GM12878 (cell line): ENCODE results near the gene TTI1. TPM values are rescaled to one million over a fixed set of nuclear protein-coding genes. Genes with fewer than 3 reads are reported as not detected.

Source experiments
- ATAC-seq: fragments of 200-7000 bp; cut with Tn5 transposase; 3 replicates; pipeline ENCODE4 v1.9.1; 2020; ENCODE audit warnings: mild to moderate bottlenecking, moderate library complexity
- BruUV-seq: library from RNA; stranded (reverse); fragments of 400-500 nt; replicated peaks from 2 replicates; lab custom pipeline; 2021; lab: Mats Ljungman, UMichigan
- CTCF ChIA-PET: fragments of 300-600 bp; sonication (Branson Sonifier 250); formaldehyde crosslinking; extraction: SDS; loops from one replicate; lab custom pipeline; 2021; ENCODE audit warnings: inconsistent platforms; lab: Yijun Ruan, JAX
- POLR2A ChIA-PET: fragments of 350-600 bp; formaldehyde crosslinking; extraction: SDS; loops from one replicate; lab custom pipeline; 2021; ENCODE audit warnings: inconsistent platforms; lab: Charles Lee
- RAD21 ChIA-PET: fragments of 300-600 bp; sonication (Branson Sonifier 250); formaldehyde crosslinking; loops from one replicate; lab custom pipeline; 2023; ENCODE audit warnings: antibody characterized with exemption; ENCODE audit not compliant: unreplicated experiment; lab: Charles Lee
- SMC1A ChIA-PET: fragments of 300-600 bp; sonication (Branson Sonifier 250); formaldehyde crosslinking; loops from one replicate; lab custom pipeline; 2023; ENCODE audit not compliant: unreplicated experiment, uncharacterized antibody; lab: Charles Lee
- DNase-seq: peaks from one replicate; pipeline ENCODE4 v3.0.0-alpha.2; 2011; ENCODE audit warnings: low read depth, low spot score
- FAIRE-seq: peaks from 3 replicates; lab custom pipeline; 2011; peaks lifted over from hg19 to GRCh38; lab: Jason Lieb, UNC
- H2AFZ ChIP-seq: 2 replicates; pipeline ENCODE4 v1.6.0; 2011; ENCODE audit warnings: low read depth, low read length, control low read depth; ENCODE audit not compliant: control insufficient read depth
- H3K27ac ChIP-seq: 2 replicates; pipeline ENCODE4 v1.5.1; 2011; ENCODE audit warnings: control low read depth; ENCODE audit not compliant: control insufficient read depth, insufficient read depth
- H3K27me3 ChIP-seq, 2 experiments: replicated peaks in 1 of 2; 2 replicates each; pipeline versions ENCODE4 v1.6.0 to v1.6.1; 2011; ENCODE audit warnings: low read length in 1 of 2; ENCODE audit not compliant: control insufficient read depth in 2 of 2, insufficient read depth in 2 of 2
- H3K36me3 ChIP-seq, 2 experiments: 2 replicates each; pipeline ENCODE4 v1.5.1; 2011; ENCODE audit warnings: low read length in 1 of 2; ENCODE audit not compliant: control insufficient read depth in 2 of 2, insufficient read depth in 2 of 2
- H3K4me1 ChIP-seq: 2 replicates; pipeline ENCODE4 v1.6.1; 2011; ENCODE audit warnings: mild to moderate bottlenecking, low read length, moderate library complexity, mixed read lengths; ENCODE audit not compliant: control insufficient read depth, insufficient read depth
- H3K4me2 ChIP-seq: 2 replicates; pipeline ENCODE4 v1.6.0; 2011; ENCODE audit warnings: control low read depth; ENCODE audit not compliant: control insufficient read depth, insufficient read depth
- H3K4me3 ChIP-seq: fragments of 200-600 bp; sonication (generic); 2 replicates; pipeline ENCODE4 v1.5.1; 2016
- H3K79me2 ChIP-seq: 2 replicates; pipeline ENCODE4 v1.6.0; 2011; ENCODE audit warnings: low read length; ENCODE audit not compliant: control insufficient read depth, insufficient read depth
- H3K9ac ChIP-seq: 2 replicates; pipeline ENCODE4 v1.8.0; 2011; ENCODE audit warnings: low read length, control low read depth, mixed read lengths; ENCODE audit not compliant: control insufficient read depth, insufficient read depth
- H3K9me3 ChIP-seq: replicated peaks from 3 replicates; pipeline ENCODE4 v1.5.1; 2011; ENCODE audit warnings: mild to moderate bottlenecking, low read length; ENCODE audit not compliant: control insufficient read depth, insufficient read depth
- H4K20me1 ChIP-seq: 2 replicates; pipeline ENCODE4 v1.6.0; 2011; ENCODE audit not compliant: control insufficient read depth, insufficient read depth
- ASH2L ChIP-seq: fragments of 300-600, 200-600 bp; sonication (generic); IDR thresholded peaks from 2 replicates; pipeline ENCODE4 v1.6.1; 2017; ENCODE audit warnings: low read depth, mild to moderate bottlenecking, borderline replicate concordance
- DPF2 ChIP-seq: fragments of 450-650 bp; IDR thresholded peaks from 2 replicates; pipeline ENCODE4 v1.6.1; 2017; ENCODE audit warnings: mild to moderate bottlenecking
- EED ChIP-seq: sonication (generic); IDR thresholded peaks from 2 replicates; pipeline ENCODE4 v1.6.1; 2016; ENCODE audit warnings: antibody characterized with exemption, low read depth
- FOXK2 ChIP-seq: fragments of 450-650 bp; IDR thresholded peaks from 2 replicates; pipeline ENCODE4 v1.6.1; 2017; ENCODE audit warnings: mild to moderate bottlenecking, moderate library complexity
- IRF4 ChIP-seq: IDR thresholded peaks from 2 replicates; pipeline ENCODE4 v1.6.1; 2011; ENCODE audit warnings: low read depth, low read length
- PAX8 ChIP-seq: fragments of 450-650 bp; IDR thresholded peaks from 2 replicates; pipeline ENCODE4 v1.6.1; 2017; ENCODE audit warnings: mild to moderate bottlenecking, moderate library complexity
- RBBP5 ChIP-seq: fragments of 200-600 bp; sonication (generic); conservative IDR thresholded peaks from 2 replicates; pipeline ENCODE4 v1.6.1; 2016
- SIN3A ChIP-seq: IDR thresholded peaks from 2 replicates; pipeline ENCODE4 v1.6.1; 2012; ENCODE audit warnings: low read depth, low read length, improper control_type of control experiment
- SMAD5 ChIP-seq: IDR thresholded peaks from 2 replicates; pipeline ENCODE4 v1.6.1; 2016; ENCODE audit warnings: antibody characterized with exemption, low read depth
- WGBS: methylation state at CpG from one replicate; pipeline ENCODE4 v1.1.6; 2016; ENCODE audit warnings: low lambda C conversion rate; ENCODE audit not compliant: insufficient replicate concordance, insufficient coverage; ENCODE audit errors: missing lambda C conversion rate; 5-methylcytosine and 5-hydroxymethylcytosine counted together
- in situ Hi-C: fragments of 300-500 bp; cut with MboI; formaldehyde crosslinking; loops from 9 replicates; pipeline ENCODE4 v1.14.3; 2018; ENCODE audit warnings: mixed read lengths
- intact Hi-C: fragments of 100-400 bp; cut with micrococcal nuclease; formaldehyde crosslinking; loops from one replicate; pipeline ENCODE4 v1.14.2; 2022; ENCODE audit not compliant: unreplicated experiment
- polyA plus RNA-seq, 11 experiments: library from polyadenylated mRNA; depleted of rRNA in 4 of 11; unstranded in 6 of 11; stranded (reverse) in 5 of 11; fragments of >200 nt; fragmentation: Nextera tagmentation in 4 of 11; fragmentation: Illumina TruSeq in 1 of 11; extraction: Ambion mirVana in 4 of 11; extraction: Trizol in 1 of 11; gene quantifications; 1 replicate in 1 of 11; 2 replicates in 10 of 11; pipeline versions ENCODE4 v1.2.1 to v1.2.3, GENCODE V29; 2011 to 2016; ENCODE audit warnings: inconsistent platforms in 2 of 11, missing spikeins in 2 of 11, low read depth in 1 of 11
- total RNA-seq, 4 experiments: library from RNA; depleted of rRNA in 3 of 4; stranded (reverse); fragments of >200 nt in 3 of 4; fragmentation: Illumina TruSeq in 1 of 4; extraction: Trizol in 1 of 4; gene quantifications; 2 replicates each; pipeline versions ENCODE4 v1.2.1 to v1.2.3, GENCODE V29; 2013 to 2021

The TTI1 gene
- total and polyA plus RNA-seq, 10 of the 15 experiments (the other 5 are each of a cell fraction or from before 2014, with no cell fraction given) = 5.3 to 44.6 (median 24.9) TPM

DNA sequence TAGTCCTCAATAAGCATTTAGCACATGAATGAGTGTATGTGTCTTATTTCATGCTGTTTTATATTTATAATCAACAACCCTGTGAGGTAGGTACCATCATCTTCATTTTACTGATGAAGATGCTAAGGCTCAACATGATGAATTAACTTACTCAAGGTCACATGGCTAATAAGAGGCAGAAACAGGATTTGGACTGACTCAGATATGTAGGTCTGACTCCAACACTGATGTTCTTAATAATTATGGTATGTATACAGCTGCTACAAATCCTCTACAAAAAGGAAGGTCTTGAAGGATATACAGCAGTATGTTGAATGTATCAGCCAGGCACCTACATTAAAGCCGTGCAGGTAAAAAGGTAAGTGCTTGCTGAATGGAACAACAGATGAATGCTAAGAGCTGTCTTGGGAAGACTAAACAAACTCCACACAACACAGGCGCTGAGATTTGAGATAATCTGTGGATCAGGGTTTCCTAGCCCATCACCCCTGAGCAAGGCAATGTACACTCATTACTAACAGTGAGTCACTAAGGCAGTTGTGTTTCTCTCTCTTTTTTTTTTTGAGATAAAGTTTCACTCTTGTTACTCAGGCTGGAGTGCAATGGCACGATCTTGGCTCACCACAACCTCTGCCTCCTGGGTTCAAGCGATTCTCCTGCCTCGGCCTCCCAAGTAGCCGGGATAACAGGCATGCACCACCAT lies 31.9 kb downstream of the TTI1 start (continued):
- TF ChIP-seq PAX8 = no peak

DNA sequence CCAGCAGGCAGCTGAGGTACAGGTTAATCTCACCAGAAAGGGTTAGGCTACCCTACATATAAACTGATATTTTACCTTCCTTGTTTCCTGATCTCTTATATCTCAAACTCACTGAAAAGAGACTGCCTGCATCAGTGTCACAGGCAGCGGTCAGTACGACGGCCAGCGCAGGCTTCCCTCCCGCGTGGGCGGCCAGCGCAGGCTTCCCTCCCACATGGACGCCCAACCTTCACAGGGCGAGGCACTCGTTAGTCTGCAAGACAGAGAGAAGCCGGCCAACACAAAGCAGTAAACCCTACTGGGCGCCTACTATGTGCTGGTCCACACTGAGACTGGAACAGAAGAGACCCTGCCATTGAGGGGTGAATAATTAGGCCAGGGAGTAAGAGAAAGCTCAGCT lies 33.0 kb downstream of the TTI1 start:
- Histone ChIP-seq H3K36me3 (peaks cover 14 to 19% of the 10 kb centered on the region in 2 experiments), H2AFZ (no peak overlapping the region), H4K20me1 (no peaks in the 10 kb centered on the region), H3K27ac (no peak overlapping the region), H3K9ac (no peak overlapping the region), H3K79me2 (no peaks in the 10 kb centered on the region), H3K9me3 (no peaks in the 10 kb centered on the region), H3K4me3 (no peak overlapping the region), H3K27me3 (no peaks in the 10 kb centered on the region), H3K4me2 (no peak overlapping the region), H3K4me1 (no peaks in the 10 kb centered on the region)
- ATAC-seq (no peak), DNase-seq (no peak), FAIRE-seq (no peak)
- ChIA-PET CTCF (interaction anchor here (0.9 kb wide), 1 partner anchor 9 kb away, joined by 3 read pairs; no protein-coding TSS in a partner anchor), POLR2A (interaction anchor here (0.6 kb wide), 1 partner anchor 533 kb away, joined by 10 read pairs; no protein-coding TSS in a partner anchor), RAD21 (no interaction called here), SMC1A (interaction anchor here (1.2 kb wide), 1 partner anchor 28 kb away, joined by 3 read pairs; no protein-coding TSS in a partner anchor)
- WGBS = 93% methylated on average over 13 of the region's 13 CpGs
- TF ChIP-seq EED (no peak), FOXK2 (no peak), RBBP5 (no peak), IRF4 (no peak), DPF2 (no peak), ASH2L (no peak), SMAD5 (no peak), SIN3A (no peak)
- intact Hi-C loops = no loop called here
- BruUV-seq = no TSS peak
- in situ Hi-C loops = no loop called here
